Spleen (tissue), 7 donors: Measurements from ENCODE around the gene ZMIZ1.

Source experiments
- POLR2A ChIP-seq, 3 donors: fragments of 450-650 bp; IDR thresholded peaks; one replicate each; pipeline ENCODE4 v1.5.1; 2017; ENCODE audit warnings: antibody characterized with exemption in 3 of 3, mild to moderate bottlenecking in 1 of 3
- POLR2AphosphoS5 ChIP-seq, 3 donors: sonication (generic); formaldehyde crosslinking; IDR thresholded peaks; one replicate each; pipeline ENCODE4 v1.5.1; 2017; ENCODE audit warnings: antibody characterized with exemption in 3 of 3
- TF ChIP-seq, protein P1 (sequence below), 11 experiments: fragments of 200-600 bp in 7 of 11; fragments of 450-650 bp in 4 of 11; sonication (generic) in 4 of 11; IDR thresholded peaks in 8 of 11; conservative IDR thresholded peaks in 3 of 11; 1 replicate in 7 of 11; 2 replicates in 4 of 11; pipeline versions ENCODE4 v1.4.0 to v1.8.0; 2016 to 2021; ENCODE audit warnings: antibody characterized with exemption in 11 of 11, inconsistent platforms in 4 of 11, mild to moderate bottlenecking in 1 of 11
- donor health status: DM: no; HTN: no; CAD: no; lungs with moderate emphysema.
- donor health status: DM: no; HTN: no; CAD: no.
- donor health status: DM: no; HTN: no; CAD: no.

DNA sequence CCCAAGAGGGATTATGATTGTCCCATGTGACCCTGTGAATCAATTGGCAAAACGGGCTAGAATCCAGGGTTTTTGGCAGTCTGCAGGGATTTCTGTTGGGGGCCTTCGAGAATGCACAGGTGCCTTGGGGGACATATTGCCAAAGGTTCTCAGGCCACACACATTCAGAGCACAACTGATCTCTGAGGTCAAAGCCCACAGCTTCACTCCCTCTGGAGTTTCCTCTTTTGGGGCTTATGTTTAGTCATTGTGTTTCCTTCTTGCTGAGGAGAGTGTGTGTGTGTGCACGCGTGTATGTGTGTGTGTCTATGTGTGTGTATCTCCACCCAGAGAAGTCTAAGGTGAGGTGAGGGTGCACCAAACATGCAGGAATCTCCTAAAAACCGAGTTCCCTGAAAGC is 287.3 kb downstream of the ZMIZ1 start:
- TF ChIP-seq, protein P1, sequence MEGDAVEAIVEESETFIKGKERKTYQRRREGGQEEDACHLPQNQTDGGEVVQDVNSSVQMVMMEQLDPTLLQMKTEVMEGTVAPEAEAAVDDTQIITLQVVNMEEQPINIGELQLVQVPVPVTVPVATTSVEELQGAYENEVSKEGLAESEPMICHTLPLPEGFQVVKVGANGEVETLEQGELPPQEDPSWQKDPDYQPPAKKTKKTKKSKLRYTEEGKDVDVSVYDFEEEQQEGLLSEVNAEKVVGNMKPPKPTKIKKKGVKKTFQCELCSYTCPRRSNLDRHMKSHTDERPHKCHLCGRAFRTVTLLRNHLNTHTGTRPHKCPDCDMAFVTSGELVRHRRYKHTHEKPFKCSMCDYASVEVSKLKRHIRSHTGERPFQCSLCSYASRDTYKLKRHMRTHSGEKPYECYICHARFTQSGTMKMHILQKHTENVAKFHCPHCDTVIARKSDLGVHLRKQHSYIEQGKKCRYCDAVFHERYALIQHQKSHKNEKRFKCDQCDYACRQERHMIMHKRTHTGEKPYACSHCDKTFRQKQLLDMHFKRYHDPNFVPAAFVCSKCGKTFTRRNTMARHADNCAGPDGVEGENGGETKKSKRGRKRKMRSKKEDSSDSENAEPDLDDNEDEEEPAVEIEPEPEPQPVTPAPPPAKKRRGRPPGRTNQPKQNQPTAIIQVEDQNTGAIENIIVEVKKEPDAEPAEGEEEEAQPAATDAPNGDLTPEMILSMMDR (IDR thresholded peaks at IDR 0.05 in 8 of 11, conservative IDR thresholded peaks at IDR 0.05 in 3 of 11) = no peak
- TF ChIP-seq POLR2A (IDR thresholded peaks at IDR 0.05) (no peak), POLR2AphosphoS5 (IDR thresholded peaks at IDR 0.05) (peak in 1 of 3 donors; percentile 34)
